NB4 (cell line): ENCODE data around the gene MYLK4.

Experiments used
- CTCF ChIP-seq: IDR thresholded peaks from one replicate; pipeline ENCODE4 v1.5.1; 2012; ENCODE audit warnings: low read depth, low read length
- MYC ChIP-seq: IDR thresholded peaks from 2 replicates; pipeline ENCODE4 v1.6.1; 2011; ENCODE audit warnings: low read depth, low read length
- POLR2A ChIP-seq: IDR thresholded peaks from 2 replicates; pipeline ENCODE4 v1.6.1; 2011; ENCODE audit warnings: mild to moderate bottlenecking; ENCODE audit not compliant: insufficient read length; ENCODE audit errors: extremely low read depth
- TF ChIP-seq, protein P1 (sequence below): IDR thresholded peaks from 2 replicates; pipeline ENCODE4 v1.6.1; 2011; ENCODE audit warnings: low read depth, low read length

- TF ChIP-seq CTCF = no peak
- no peak for TF ChIP-seq POLR2A
- TF ChIP-seq, protein P1, sequence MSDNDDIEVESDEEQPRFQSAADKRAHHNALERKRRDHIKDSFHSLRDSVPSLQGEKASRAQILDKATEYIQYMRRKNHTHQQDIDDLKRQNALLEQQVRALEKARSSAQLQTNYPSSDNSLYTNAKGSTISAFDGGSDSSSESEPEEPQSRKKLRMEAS = no peak
- no peak for TF ChIP-seq MYC
Observed at GRCh38 chr6:2799936-2800527, 49.3 kb upstream of the MYLK4 start.
